HepG2 (cell line): ENCODE results near the gene SPSB2. TPM values are rescaled to one million over a fixed set of nuclear protein-coding genes. Genes with fewer than 3 reads are reported as not detected.

Experiments
- ATAC-seq: fragments of 200-7000 bp; cut with Tn5 transposase; 3 replicates; pipeline ENCODE4 v1.9.1; 2020; ENCODE audit warnings: mild to moderate bottlenecking, moderate library complexity
- BruUV-seq: library from RNA; stranded (reverse); fragments of 400-500 nt; replicated peaks from 2 replicates; lab custom pipeline; 2021; lab: Mats Ljungman, UMichigan
- CTCF ChIA-PET: fragments of 300-600 bp; formaldehyde crosslinking; extraction: SDS; loops from one replicate; lab custom pipeline; 2021; ENCODE audit warnings: low total read pairs, inconsistent platforms, low intra/inter-chr PET ratio; lab: Yijun Ruan, JAX
- POLR2A ChIA-PET: fragments of 350-600 bp; sonication (Branson Sonifier 250); formaldehyde crosslinking; loops from one replicate; lab custom pipeline; 2020; ENCODE audit warnings: antibody characterized with exemption, inconsistent platforms; lab: Yijun Ruan, JAX
- DNase-seq: peaks from one replicate; pipeline ENCODE4 v3.0.0-alpha.2; 2015; ENCODE audit warnings: low spot score
- FAIRE-seq: peaks from 3 replicates; lab custom pipeline; 2011; peaks lifted over from hg19 to GRCh38; lab: Jason Lieb, UNC
- H2AFZ ChIP-seq: one replicate; pipeline ENCODE4 v1.6.1; 2011; ENCODE audit warnings: low read length, inconsistent platforms
- H3K27ac ChIP-seq: fragments of 300-600 bp; 3 replicates; pipeline ENCODE4 v1.8.0; 2011; ENCODE audit warnings: mixed run types, mild to moderate bottlenecking, mixed read lengths, low read length, inconsistent platforms; ENCODE audit not compliant: insufficient read depth; ENCODE audit errors: extremely low read length
- H3K27me3 ChIP-seq, 2 experiments: fragments of 200-600 bp in 1 of 2; 2 replicates in 1 of 2; 3 replicates in 1 of 2; pipeline versions ENCODE4 v1.6.0 to v1.8.0; 2011; ENCODE audit warnings: low read length in 2 of 2, mild to moderate bottlenecking in 2 of 2, moderate library complexity in 2 of 2, inconsistent platforms in 1 of 2; ENCODE audit not compliant: insufficient read depth in 2 of 2, control insufficient read depth in 1 of 2
- H3K36me3 ChIP-seq, 2 experiments: fragments of 200-600 bp in 1 of 2; replicated peaks in 1 of 2; 2 replicates in 1 of 2; 3 replicates in 1 of 2; pipeline versions ENCODE4 v1.5.1 to v1.8.0; 2011; ENCODE audit warnings: low read length in 2 of 2, inconsistent platforms in 1 of 2; ENCODE audit not compliant: insufficient read depth in 2 of 2, control insufficient read depth in 1 of 2
- H3K4me1 ChIP-seq: 2 replicates; pipeline ENCODE4 v1.5.1; 2012; ENCODE audit warnings: low read length, inconsistent platforms; ENCODE audit not compliant: insufficient read depth
- H3K4me2 ChIP-seq: 2 replicates; pipeline ENCODE4 v1.6.0; 2011; ENCODE audit warnings: low read depth, low read length, inconsistent platforms
- H3K4me3 ChIP-seq, 3 experiments: fragments of 200-600 bp in 1 of 3; sonication (generic), shearing (Covaris generic) in 1 of 3; replicated peaks in 1 of 3; 2 replicates each; pipeline ENCODE4 v1.5.1; 2011 to 2016; ENCODE audit warnings: low read length in 3 of 3, inconsistent platforms in 2 of 3, low read depth in 2 of 3, mild to moderate bottlenecking in 2 of 3, control low read depth in 1 of 3, mixed read lengths in 1 of 3; ENCODE audit not compliant: insufficient read depth in 1 of 3
- H3K79me2 ChIP-seq: one replicate; pipeline ENCODE4 v1.6.1; 2011; ENCODE audit warnings: low read length, inconsistent platforms; ENCODE audit not compliant: insufficient read depth
- H3K9ac ChIP-seq: 2 replicates; pipeline ENCODE4 v1.6.0; 2011; ENCODE audit warnings: mild to moderate bottlenecking, low read depth, low read length, inconsistent platforms; ENCODE audit not compliant: insufficient read depth
- H3K9me3 ChIP-seq: 2 replicates; pipeline ENCODE4 v1.5.1; 2012; ENCODE audit warnings: mild to moderate bottlenecking, low read length
- H4K20me1 ChIP-seq: 2 replicates; pipeline ENCODE4 v1.6.0; 2011; ENCODE audit warnings: inconsistent platforms, mild to moderate bottlenecking, low read length, moderate library complexity; ENCODE audit not compliant: insufficient read depth
- DPF2 ChIP-seq: sonication (generic); formaldehyde crosslinking; IDR thresholded peaks from 2 replicates; pipeline ENCODE4 v1.4.0; 2020; ENCODE audit warnings: mild to moderate bottlenecking, low read depth, missing genetic modification reagents, borderline replicate concordance
- FOXK1 ChIP-seq: sonication (generic); formaldehyde crosslinking; IDR thresholded peaks from 2 replicates; pipeline ENCODE4 v1.4.0; 2020; ENCODE audit warnings: low read depth, missing genetic modification reagents, borderline replicate concordance
- GTF2F1 ChIP-seq: fragments of 150-350 bp; IDR thresholded peaks from 2 replicates; pipeline ENCODE4 v1.6.1; 2014; ENCODE audit warnings: low read length
- IKZF4 ChIP-seq: sonication (generic); formaldehyde crosslinking; IDR thresholded peaks from 2 replicates; pipeline ENCODE4 v1.5.1; 2020; ENCODE audit warnings: borderline replicate concordance, mild to moderate bottlenecking, low read depth, missing genetic modification reagents; ENCODE audit errors: not compliant biosample characterization
- RAD51 ChIP-seq: fragments of 450-650 bp; IDR thresholded peaks from 2 replicates; pipeline ENCODE4 v1.6.1; 2016; ENCODE audit warnings: borderline replicate concordance
- ZKSCAN8 ChIP-seq: IDR thresholded peaks from 2 replicates; pipeline ENCODE4 v1.6.1; 2016; ENCODE audit warnings: borderline replicate concordance, missing genetic modification reagents, missing compliant biosample characterization
- ZMAT3 ChIP-seq: sonication (generic); formaldehyde crosslinking; conservative IDR thresholded peaks from 2 replicates; pipeline ENCODE4 v1.7.0; 2021; ENCODE audit warnings: missing genetic modification reagents
- ZNF547 ChIP-seq: sonication (generic); formaldehyde crosslinking; IDR thresholded peaks from 2 replicates; pipeline ENCODE4 v1.5.1; 2020; ENCODE audit warnings: mild to moderate bottlenecking, missing genetic modification reagents
- ZNF549 ChIP-seq: sonication (generic); formaldehyde crosslinking; IDR thresholded peaks from 2 replicates; pipeline ENCODE4 v1.5.0; 2020; ENCODE audit warnings: missing genetic modification reagents
- ZNF607 ChIP-seq: sonication (generic); formaldehyde crosslinking; IDR thresholded peaks from 2 replicates; pipeline ENCODE4 v1.5.1; 2020; ENCODE audit warnings: missing genetic modification reagents, mild to moderate bottlenecking, borderline replicate concordance
- WGBS: methylation state at CpG from one replicate; pipeline ENCODE4 v1.1.6; 2017; ENCODE audit warnings: low lambda C conversion rate; 5-methylcytosine and 5-hydroxymethylcytosine counted together
- in situ Hi-C: cut with HindIII; loops from 2 replicates; pipeline ENCODE4 v1.10.0; 2017; ENCODE audit warnings: low pct_unique_long_range_greater_than_20kb; ENCODE audit not compliant: extremely low pct_ligation_motif_present
- intact Hi-C: fragments of 100-400 bp; cut with micrococcal nuclease; formaldehyde crosslinking; loops from one replicate; pipeline ENCODE4 v1.10.0; 2022; ENCODE audit not compliant: unreplicated experiment
- polyA plus RNA-seq, 8 experiments: library from polyadenylated mRNA; depleted of rRNA in 3 of 8; stranded (reverse) in 7 of 8; unstranded in 1 of 8; fragments of >200 nt; fragmentation: Illumina TruSeq in 4 of 8; extraction: Trizol in 4 of 8; gene quantifications; 2 replicates each; pipeline versions ENCODE4 v1.2.1 to v1.2.3, GENCODE V29; 2011 to 2016; ENCODE audit warnings: low read depth in 4 of 8, missing spikeins in 1 of 8, mixed read lengths in 1 of 8; ENCODE audit not compliant: insufficient read depth in 1 of 8
- total RNA-seq, 5 experiments: library from RNA; depleted of rRNA; stranded (reverse); fragments of >200 nt; fragmentation: Illumina TruSeq; extraction: Trizol; gene quantifications; 2 replicates each; pipeline ENCODE4 v1.2.3, GENCODE V29; 2016; ENCODE audit warnings: low read depth in 1 of 5

The SPSB2 gene
- total and polyA plus RNA-seq, 2 of the 13 experiments (the other 11 are each of a cell fraction or from before 2014, with no cell fraction given), result 2.0 to 6.2 TPM

GRCh38 chr12:6850796-6851152, 22.3 kb downstream of the SPSB2 start (continued):
- no peak for TF ChIP-seq FOXK1

- Histone ChIP-seq H3K27ac (peak overlapping the region; percentile 82), H4K20me1 (no peaks in the 10 kb centered on the region; the same call in 1 of the 2 replicates), H3K9me3 (no peaks in the 10 kb centered on the region), H3K4me3 (peak overlapping the region; percentile 65 to 95 (median 77)), H3K9ac (peak overlapping the region; percentile 86), H3K27me3 (no peaks in the 10 kb centered on the region), H3K4me1 (peaks cover 33% of the 10 kb centered on the region), H3K79me2 (peaks cover 37% of the 10 kb centered on the region), H2AFZ (no peak overlapping the region), H3K36me3 (peaks cover 9 to 38% of the 10 kb centered on the region in 2 experiments)
- in situ Hi-C loops, result no loop called here
- CTCF ChIA-PET, result no interaction called here
- no peak for ATAC-seq
- no peak for FAIRE-seq
- 75% methylated on average over 9 of the region's 10 CpGs for WGBS
- BruUV-seq, result no TSS peak
- no peak for DNase-seq
- intact Hi-C loops, result no loop called here
- POLR2A ChIA-PET, result interaction anchor here (4.1 kb wide), 1 partner anchor 22 kb away, joined by 50 read pairs; the partner anchor contains the start of gene SPSB2
- no peak for TF ChIP-seq DPF2 (CRISPR knock-in tag)
- TF ChIP-seq GTF2F1, result no peak
- no peak for TF ChIP-seq ZNF607 (CRISPR knock-in tag)
- TF ChIP-seq ZMAT3 (CRISPR knock-in tag), result no peak
- no peak for TF ChIP-seq ZNF547 (CRISPR knock-in tag)
- TF ChIP-seq RAD51, result no peak
- TF ChIP-seq ZKSCAN8, result no peak
- no peak for TF ChIP-seq ZNF549 (CRISPR knock-in tag)
- no peak for TF ChIP-seq IKZF4 (CRISPR knock-in tag)
- TF ChIP-seq, all 625 proteins: peak for 0
- peak overlapping the region; percentile 92 for H3K4me2 ChIP-seq
Observed at GRCh38 chr12:6849976-6850560, 23.0 kb downstream of the SPSB2 start.
